Activated CD8-positive, alpha-beta memory T cell treated with anti-CD3 and anti-CD28 coated beads, Interleukin-2, amount 50 U/mL, for 24 hours (primary cell): ENCODE measurements around the gene GP1BA.

Source experiments
- DNase-seq: peaks from one replicate; pipeline ENCODE4 v3.0.0-alpha.2; 2020; ENCODE audit errors: extremely low read depth

GP1BA gene

DNA sequence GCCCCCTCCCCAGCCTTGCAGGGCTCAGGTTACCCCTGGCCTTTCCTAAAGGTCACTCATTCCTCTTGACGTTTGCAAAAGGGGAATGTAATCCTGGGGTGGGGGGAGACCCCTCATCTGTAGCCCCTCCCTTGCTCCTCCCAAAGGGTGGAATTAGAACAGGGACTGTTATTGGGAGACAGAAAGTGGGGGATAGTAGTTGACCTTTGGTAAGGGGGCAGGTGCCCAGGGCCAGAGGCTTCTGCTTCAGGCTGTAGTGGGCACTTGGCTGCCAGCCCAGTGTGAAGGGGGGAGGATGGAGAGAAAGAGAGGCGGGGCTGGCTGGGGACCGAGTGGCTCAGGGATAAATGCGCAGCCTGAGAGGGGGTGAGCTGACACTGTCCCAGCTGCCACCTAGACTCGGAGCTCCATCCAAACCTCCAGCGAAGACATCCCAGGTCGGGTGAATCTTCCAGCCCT, 18.7 kb downstream of the GP1BA start, which contains the start of gene ENO3:
TSS of gene ENO3 (plus strand) at position 374 of the 459 bp plus-strand sequence. CDS start 711 bp downstream, outside the sequence.
- DNase-seq = no peak

DNA sequence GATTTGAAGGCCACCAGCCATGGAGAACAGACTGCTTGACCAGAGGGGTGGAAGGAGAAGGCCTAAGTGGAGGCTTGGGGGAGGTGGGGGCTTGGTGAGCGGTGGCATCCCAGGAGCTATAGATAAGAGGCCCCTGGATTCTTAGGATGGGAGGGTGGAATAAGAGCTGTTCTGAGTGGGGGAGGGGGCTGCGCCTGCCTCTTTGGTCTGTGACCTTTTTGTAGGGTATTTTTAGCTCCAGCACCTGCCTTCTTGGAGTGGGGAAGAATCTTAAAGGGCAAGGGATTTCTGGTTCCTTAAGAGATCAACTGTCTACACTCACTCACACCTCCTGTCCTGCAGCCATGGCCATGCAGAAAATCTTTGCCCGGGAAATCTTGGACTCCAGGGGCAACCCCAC, 19.4 kb downstream of the GP1BA start:
- no peak for DNase-seq

DNA sequence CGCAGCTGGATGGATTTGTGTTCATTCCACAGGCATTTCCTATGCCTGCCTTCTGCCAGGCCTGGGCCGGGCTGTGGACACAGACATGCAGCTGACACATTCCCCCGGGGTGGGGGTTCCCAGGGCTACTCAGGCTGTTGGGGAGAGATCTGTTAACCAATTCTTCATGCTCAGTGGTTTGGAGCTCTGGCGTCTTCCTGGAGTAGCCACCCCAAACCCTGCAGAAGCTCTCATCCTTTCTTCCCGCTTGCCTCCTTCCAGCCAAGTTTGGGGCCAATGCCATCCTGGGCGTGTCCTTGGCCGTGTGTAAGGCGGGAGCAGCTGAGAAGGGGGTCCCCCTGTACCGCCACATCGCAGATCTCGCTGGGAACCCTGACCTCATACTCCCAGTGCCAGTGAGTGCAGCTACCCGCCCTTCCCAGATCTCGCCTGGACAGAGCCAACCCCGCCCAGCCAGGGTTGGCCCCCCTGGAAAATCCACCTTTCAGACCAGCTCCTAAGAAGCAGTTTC, 21.4 kb downstream of the GP1BA start:
- no peak for DNase-seq

DNA sequence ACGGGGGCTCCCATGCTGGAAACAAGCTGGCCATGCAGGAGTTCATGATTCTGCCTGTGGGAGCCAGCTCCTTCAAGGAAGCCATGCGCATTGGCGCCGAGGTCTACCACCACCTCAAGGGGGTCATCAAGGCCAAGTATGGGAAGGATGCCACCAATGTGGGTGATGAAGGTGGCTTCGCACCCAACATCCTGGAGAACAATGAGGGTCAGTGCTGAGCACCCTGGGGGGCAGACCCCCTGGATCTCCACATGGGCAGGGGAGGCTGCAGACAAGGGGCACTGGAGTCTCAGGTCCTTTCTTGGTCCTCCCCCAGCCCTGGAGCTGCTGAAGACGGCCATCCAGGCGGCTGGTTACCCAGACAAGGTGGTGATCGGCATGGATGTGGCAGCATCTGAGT, 23.0 kb downstream of the GP1BA start:
- DNase-seq = no peak

DNA sequence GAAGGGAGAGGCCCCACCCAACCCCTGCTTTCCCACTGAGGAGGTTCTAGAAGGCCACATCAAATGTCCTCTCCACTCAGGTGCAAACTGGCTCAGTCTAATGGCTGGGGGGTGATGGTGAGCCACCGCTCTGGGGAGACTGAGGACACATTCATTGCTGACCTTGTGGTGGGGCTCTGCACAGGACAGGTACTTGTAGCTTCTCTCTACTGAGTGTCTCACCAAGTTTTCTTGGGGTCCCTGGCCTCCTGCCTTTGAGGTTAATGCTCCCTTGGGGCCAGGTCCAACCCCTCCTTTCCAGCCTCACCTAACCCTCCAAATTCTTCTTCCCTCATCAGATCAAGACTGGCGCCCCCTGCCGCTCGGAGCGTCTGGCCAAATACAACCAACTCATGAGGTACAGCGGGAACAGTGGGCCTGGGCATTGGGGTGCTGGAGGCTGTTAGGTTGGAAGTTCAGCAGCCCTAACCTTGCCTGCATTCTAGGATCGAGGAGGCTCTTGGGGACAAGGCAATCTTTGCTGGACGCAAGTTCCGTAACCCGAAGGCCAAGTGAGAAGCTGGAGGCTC, 24.5 kb downstream of the GP1BA start:
- no peak for DNase-seq

DNA sequence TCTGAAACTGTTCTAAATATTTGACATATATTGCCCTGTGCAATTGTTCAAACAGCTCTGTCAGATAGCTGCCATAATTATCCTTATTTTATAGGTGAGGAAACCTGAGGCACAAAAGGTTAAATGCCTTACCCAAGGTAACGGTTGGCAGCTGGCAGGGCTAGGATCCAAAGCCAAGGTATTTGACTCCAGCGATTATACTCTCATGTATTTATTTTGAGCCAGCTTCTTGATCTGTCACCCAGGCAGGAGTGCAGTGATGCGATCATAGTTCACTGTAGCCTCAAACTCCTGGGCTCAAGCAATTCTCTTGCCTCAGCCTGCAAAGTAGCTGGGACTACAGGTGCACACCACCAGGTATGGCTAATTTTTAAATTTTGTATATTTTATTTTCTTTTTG, 26.0 kb downstream of the GP1BA start:
- no peak for DNase-seq

DNA sequence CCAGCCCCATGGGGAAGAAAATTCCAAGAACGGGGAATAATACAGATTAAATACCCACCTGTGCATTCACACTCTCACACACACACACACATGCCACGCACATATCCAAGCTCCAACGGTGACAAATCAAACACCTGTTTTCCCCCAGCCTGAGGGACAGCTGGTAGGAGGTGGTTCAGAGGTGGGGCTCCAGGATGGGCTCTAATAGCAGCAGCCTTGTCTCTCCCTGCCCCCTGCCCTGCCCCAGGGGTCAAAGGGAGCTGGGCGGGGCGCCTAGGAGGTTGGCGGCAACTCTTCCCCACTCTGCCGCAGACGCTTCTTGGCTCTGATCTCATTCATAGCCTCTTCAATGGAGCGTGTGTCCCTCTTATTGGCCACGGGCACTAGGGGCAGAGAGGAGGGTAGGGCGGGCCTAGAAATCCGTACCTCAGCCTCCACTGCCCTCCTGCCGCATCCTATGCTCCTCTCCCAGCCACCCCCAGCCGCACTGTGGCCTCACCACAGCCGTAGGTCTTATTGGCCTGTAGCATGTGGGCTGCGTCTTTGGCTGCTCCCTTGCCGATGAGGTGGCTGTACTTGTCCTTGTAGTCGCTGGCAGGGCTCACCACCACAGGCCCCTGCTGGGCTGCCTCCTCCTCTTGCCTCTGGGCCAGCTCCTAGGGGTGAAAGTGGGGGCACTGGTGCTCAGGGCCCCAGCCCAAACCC, 27.3 kb downstream of the GP1BA start:
- no peak for DNase-seq

DNA sequence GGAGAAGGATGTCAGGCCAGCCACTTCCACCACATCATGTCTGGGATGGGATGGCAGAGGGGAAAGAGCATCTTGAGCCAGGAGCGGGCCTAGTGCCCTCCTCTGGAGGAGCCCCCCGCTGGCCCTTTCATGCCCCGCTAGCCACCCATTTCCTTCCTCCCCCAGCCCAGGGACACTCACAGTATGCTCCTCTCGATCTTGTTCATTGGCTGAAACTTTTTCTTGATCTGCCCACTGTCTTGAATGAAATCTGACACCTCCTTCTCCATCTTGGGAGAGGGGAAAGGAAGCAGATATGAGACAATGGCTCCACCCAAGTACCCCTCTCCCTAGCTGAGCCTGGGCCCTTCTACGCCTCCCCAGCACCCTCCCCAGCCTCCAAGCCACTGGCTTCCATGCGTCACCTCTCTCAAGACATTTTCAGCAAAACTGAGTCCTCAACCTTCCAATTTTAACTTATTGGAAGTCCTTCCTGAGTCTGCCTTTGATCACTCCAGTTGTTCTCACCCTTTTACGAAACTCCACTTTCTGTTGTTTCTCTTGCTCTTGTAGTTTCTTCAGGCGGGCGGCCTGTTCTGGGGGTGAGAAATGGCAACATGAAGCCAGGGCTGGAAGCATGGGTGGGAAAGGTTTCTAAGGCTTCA, 28.3 kb downstream of the GP1BA start:
- DNase-seq = no peak

DNA sequence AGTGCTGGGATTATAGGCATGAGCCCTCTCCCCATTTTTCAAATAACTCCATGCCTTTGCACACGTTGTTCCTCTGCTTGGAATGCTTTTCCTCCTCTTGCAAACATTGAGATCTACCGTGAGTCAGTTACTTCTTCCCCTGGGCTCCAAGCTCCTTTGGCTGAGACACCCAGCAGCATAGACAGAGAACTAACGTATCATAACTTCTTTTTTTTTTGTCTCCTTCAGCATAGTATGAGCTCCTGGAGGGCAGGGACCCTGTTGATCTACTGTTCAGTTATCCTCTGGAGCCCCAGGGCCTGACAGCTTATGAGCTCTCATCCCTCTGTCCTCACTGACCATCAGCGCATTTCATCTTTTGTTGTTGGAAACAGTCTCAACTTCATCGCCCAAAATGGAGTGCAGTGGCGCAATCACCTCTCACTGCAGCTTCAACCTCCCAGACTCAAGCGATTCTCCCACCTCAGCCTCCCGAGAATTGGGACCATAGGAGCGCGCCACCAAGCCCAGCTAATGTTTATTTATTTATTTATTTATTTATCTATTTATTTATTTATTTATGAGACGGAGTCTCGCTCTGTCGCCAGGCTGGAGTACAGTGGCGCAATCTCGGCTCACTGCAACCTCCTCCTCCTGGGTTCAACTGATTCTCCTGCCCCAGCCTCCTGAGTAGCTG, 33.4 kb downstream of the GP1BA start:
- DNase-seq = no peak

DNA sequence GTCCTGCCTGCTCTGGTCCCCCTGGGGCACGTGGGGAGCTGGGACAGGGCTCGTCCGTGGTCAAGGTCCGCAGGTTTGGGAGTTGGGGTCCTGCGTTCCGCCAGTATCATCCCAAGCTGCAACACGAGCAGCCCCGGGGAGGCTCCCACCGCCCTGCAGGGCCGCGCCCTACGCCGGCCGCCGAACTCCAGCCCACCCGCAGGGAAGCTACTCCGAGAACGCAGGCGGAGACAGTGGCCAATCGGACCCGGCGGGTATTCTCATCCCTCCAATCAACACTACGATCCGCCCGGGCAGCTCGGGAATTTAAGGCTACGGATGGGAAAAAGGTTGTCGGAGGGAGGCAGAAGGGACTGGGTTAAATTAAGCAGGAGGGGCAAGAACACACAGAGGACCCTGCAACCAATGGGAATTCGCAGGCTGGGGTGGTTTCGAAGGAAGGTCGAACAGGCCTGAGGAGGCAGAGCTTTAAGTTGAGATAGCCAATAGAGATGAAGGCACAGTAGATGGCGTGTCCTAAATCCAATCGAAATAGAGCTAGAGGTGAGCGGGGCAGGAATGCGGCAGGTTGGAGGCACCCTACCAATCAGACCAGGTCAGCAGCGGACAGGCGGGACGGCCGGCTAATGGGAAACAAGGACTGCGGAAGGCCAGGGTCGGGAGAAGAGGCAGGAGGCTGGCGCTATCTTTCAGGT, 34.9 kb downstream of the GP1BA start:
- peak; percentile 93 for DNase-seq

DNA sequence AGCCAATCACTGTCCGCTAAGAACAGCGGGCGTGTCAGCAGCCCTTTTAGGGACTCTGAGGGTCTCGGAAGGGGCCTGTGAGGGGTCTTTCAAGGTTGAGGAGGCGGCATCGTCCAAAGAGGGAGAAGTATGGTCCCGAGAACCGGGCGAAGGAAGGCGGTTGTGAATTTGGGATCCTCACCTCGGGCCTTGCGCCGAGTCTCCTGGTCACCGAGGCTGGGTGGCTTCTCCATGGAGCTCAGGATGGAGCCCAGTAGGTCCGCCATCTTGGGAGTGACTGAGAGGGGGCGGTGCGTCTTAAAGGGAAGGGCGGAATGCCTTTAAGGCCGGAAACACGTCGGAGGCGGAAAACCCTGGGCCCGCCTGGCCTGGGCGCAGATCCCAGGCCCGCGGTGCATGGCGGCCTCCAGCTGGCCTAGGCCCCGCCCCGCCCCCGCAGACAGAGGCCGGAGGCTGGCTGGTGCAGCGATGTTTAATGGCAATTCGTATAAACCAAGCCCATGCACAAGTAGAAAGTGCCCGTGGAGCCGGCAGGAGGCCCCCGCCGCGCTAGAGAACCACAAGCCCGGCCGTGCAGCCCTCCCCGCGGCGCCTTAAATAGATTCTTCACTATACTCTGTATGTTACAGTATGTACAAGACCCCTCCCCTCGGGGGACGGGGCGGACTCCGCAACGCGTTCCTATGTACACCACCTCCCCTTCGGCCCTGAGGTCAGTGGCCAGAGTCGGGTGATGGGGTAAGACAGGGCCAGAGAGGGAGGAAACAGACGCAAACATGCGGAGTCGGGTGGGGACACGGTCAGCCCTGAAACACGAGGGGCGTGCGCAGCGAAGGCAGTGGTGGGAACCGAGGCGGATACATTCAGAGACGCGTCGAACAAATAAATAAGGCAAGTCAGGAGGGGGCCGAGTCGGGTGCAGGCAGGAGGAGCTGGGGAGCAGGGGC, 35.7 kb downstream of the GP1BA start, which contains the start of gene SPAG7:
TSS of gene SPAG7 (minus strand) at position 279 of the 947 bp plus-strand sequence. CDS start at position 266, 13 bp downstream.
- DNase-seq = peak; percentile 80

DNA sequence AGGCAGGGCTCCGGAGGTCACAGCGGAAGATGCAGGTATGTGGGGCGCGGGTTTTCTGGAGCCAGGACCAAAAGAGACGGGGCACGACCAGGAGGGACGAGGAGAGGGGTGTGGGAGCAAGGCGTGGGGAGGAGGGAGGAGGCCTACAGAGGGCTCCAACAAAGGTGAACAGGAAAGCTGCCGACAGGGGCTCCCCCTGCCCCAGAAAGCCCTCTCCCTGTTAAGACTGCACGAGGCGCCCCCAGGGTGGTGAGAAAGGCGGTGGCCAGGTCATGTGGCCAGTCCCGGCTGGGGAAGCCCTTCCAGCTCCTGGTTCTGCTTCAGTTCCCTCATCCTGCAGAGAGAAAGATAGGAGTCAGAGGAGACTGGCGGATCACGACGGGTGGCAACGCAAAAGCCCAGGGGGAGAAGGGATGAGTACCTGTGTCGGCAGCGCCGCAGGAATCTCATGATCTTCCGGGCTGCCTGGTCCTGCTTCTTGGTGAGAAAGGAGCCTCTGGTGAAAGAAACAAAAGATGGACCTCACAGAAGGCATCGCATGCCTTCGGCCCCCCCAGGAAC, 36.5 kb downstream of the GP1BA start:
- DNase-seq = no peak

DNA sequence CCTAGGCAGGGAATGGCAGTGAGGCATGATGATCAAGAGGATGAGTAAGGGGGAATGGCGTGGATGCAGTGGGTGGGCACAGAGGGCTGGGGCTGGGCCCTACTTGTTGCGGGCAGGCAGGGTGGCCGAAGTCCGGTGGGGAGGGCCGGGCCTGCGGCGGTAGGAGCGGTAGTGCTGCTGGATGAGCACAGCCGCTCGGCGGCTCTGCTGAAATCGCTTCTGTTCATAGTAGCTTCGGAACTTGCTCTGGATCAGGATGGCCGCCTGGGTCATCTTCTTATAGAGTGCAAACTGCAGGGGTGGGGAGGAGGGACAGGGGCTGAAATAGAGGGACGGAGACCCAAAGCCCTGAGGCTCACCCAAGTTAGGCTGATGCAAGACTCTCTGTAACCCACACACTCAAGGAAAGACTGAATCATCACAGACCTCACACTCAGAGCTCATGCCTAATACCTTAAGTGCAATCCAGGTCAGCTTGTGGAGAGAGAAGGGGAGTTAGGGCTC, 37.0 kb downstream of the GP1BA start:
- DNase-seq = no peak

DNA sequence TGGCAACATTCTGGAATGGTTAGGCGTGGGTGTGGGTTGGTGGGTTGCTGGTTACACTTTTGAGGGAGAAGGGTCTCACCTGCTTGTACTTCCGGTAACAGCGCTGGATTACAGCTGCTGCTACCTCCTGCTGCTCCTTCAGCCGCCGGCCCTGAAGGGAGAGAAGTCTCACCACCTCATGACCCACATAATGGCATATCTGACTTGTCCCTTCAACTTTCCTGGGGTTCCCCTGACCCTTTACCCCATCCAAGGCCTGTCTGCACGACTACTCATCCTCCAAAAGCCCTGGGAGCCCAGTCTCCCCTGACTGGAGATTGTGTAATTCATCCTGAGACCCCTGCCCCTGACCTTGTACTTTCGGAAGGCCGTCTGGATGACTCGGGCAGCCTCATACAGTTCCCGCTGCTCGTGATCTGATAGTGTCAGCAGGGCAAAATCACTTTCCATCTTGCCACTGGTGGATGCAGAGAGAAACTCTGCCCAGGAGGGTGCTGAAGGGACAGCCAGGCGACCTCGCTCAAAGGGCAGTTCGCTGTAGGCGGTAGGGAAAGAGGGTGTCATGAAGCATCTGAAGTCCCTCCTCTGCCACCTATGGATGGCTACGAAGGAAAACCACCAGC, 37.6 kb downstream of the GP1BA start:
- no peak for DNase-seq

DNA sequence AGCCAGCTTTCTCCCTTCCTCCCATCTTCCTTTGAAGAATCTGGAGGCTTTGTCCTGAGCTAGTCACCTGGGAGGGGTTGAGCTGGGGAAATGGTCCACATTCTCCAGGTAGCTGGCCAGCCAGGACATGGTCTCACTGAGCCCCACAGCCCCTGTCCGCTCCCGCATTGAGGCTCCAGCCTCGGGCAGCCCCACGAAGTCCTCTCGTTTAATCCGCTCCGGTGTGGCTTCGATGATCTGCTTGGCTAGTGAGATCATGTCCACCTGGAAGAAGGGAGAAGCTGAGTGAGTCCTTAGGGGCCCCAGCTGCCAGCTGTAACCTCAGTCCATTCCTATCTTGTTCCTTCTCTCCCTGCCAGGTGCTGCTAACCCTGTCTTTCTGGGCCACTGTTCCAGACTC, 38.2 kb downstream of the GP1BA start:
- no peak for DNase-seq

DNA sequence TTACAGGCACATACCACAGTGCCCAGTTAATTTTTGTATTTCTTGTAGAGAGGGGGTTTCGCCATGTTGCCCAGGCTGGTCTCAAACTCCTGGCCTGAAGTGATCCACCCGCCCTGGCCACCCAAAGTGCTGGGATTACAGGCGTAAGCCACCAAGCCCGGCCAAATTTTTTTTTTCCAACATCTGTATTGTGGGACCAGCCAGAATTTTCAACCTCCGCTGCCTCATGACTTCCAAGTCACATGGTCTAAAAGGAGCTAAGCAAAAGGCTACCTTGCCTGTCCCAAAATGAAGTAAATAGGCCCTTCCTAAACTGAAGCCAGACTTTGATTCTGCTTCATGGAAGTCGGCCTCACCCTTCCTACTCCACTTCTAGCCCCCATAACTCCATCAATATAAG, 39.7 kb downstream of the GP1BA start:
- no peak for DNase-seq

DNA sequence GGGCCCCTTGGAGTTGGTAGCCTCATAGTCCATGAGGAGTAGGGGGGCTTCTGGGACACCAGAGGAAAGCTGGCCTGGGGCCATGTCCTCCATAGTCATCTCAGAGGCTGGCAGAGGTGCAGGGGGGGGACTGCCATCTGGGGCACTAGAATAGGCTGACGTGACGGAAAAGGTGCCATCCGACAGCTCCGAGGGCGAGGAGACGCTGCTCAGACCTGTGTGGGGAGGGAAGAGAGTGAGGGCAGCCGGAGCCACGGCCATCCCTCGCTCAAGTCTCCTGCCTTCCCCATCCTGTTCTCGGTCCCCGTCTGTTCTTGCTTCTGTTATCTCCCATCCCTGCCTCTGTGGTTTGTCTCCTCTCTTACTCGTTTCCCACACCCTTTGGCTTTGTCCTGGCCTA, 40.2 kb downstream of the GP1BA start:
- DNase-seq = no peak

DNA sequence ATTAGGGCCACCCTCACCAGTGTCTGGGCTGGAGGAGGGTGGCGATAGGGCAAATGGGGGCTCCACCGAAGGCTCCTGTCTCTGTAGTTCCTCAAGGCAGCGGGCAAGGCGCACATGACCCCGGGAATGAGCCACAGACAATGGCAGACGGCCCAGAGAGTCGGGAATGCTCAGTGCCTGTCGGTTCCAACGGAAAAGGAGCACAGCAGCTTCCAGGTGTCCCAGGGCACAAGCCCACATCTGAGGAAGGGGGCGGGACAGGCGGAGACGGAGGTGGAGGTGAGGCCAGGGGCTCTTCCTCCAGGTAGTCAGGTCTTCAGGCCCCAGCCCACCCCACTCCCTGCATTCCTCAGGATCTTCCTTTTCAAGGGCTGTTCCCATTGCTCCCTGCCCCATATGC, 40.7 kb downstream of the GP1BA start:
- DNase-seq = no peak
